Metanephros (tissue), 2 donors: ENCODE measurements around the gene CLEC3B. TPM values are rescaled to one million over a fixed set of nuclear protein-coding genes. Genes with fewer than 3 reads are reported as not detected.

Experiments
- small RNA-seq: library from RNA; depleted of rRNA; stranded (forward); fragments of <200 nt; gene quantifications from one replicate; pipeline ENCODE3, GENCODE V24; 2014; ENCODE audit warnings: low replicate concordance
- total RNA-seq: library from RNA; depleted of rRNA; stranded (reverse); fragments of >200 nt; gene quantifications from one replicate; pipeline ENCODE4 v1.2.3, GENCODE V29; 2014

CLEC3B gene
- total RNA-seq = 64.5 TPM

GRCh38 chr3:45026038-45026437, at the start of gene CLEC3B:
CLEC3B (plus strand) TSS chr3:45026303; CDS start chr3:45026363, 60 bp downstream.

Small RNA genes lying within 50 kb of the gene (small RNA-seq; reads per million reads assigned to genes)
- gene RNU5B-3P = 0.14 reads per million

Other genes with a start within 250 kb of the CLEC3B start
- 11.8 TPM for gene TMEM42, start 164.4 kb upstream of the CLEC3B start, total RNA-seq
- not detected for gene TGM4, start 151.7 kb upstream of the CLEC3B start, total RNA-seq
- gene ZDHHC3, start 50.1 kb upstream of the CLEC3B start, total RNA-seq = 57.3 TPM
- 45.9 TPM for gene EXOSC7, start 50.1 kb upstream of the CLEC3B start, total RNA-seq
- gene CDCP1, start 120.1 kb downstream of the CLEC3B start, total RNA-seq = 1.2 TPM
- gene TMEM158, start 200.0 kb downstream of the CLEC3B start, total RNA-seq = 8.2 TPM